GM21360 (cell line): ENCODE results near the gene TMEM245.
"Not testable (repeated sequence)": the region's sequence is repeated elsewhere in the genome, so short reads cannot be mapped to it uniquely, and the experiment has no call there.

Experiments
- ATAC-seq: cut with Tn5 transposase; IDR thresholded peaks from one replicate; pipeline ENCODE4 v1.9.1; 2021; ENCODE audit warnings: mild to moderate bottlenecking, moderate library complexity; ENCODE audit not compliant: unreplicated experiment

The TMEM245 gene

DNA sequence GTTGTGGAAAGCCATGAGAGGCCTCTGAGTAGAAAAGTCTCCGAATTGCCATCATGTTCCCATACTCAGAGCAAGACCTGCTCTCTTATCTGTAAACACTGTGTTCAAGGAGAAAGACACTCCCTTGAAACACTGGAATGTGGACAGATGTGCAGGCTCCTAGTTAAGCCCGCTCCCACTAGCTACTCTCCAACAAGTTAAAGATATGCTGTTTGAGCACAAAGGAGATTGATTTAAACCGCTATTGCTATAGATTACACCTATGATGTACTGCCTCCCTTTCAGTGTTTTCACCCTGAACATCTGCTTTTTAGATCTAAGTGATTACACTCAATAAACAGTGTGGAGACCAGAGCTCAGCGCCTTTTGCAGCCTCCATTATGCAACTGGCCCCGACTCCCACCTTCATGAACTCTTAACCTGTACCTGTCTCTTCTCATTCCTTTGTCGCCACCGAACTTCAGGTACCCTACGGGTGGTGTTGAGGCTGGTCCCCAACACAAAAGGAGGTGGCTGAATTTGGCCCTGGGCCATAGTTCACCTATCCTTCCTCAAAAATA, 47.5 kb downstream of the TMEM245 start:
- ATAC-seq = no peak

GRCh38 chr9:109068764-109069163, 51.0 kb downstream of the TMEM245 start:
- no peak for ATAC-seq

DNA sequence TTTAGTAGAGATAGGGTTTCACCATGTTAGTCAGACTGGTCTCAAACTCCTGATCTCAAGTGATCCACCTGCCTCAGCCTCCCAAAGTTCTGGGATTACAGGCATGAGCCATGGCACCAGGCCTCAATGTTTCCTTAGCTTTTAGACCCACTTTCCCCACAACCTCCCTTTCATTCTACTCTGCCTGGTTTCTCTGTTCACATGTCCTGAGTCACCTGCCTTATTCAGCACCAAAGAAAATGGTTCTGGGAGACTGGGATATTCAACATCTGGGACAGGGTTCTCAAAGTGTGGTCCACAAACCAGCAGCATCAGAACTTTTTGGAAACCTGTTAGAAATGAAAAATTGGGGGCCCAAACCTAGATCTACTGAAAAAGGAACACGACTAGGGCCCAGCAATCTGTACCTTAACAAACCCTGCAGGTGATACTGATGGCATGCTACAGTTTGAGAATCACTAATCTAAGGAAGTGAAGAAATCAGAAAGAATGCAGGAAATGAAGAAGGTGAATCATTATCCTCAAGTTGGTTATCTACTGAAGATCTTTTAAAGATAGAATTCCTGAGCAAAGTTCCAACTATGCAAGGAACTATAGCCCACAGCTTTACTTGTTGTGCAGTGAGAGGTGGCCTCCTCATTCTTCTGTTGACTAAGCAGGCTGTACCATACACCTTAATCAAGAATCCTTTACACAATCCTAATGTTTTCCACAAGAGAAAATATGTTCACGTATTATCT, 54.6 kb downstream of the TMEM245 start:
- no peak for ATAC-seq

DNA sequence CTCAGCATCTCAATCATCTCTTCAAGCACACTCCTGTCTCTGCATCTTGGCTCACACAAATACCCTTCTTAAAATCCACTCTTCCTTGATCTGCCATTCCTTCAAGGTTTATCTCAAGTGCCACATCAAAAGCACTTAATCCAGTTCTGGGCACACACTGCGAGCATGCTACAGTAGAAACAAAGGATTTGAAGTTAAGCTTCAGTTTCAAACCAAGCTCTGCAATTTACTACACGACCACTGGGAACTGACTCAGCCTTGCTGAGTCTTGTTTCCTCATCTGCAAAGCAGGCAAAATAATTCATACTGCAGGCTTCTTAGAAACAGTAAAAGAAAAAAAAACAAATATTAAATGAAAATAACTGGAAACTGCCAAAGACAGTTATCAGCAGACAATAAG, 56.0 kb downstream of the TMEM245 start:
- ATAC-seq = no peak

GRCh38 chr9:109062543-109062942, 57.2 kb downstream of the TMEM245 start:
- no peak for ATAC-seq

- ATAC-seq = no peak
These were observed 59.6 kb downstream of the TMEM245 start for GRCh38 chr9:109060191-109060590.

- not testable (repeated sequence) for ATAC-seq
These were observed 66.6 kb downstream of the TMEM245 start for GRCh38 chr9:109053121-109053520.

DNA sequence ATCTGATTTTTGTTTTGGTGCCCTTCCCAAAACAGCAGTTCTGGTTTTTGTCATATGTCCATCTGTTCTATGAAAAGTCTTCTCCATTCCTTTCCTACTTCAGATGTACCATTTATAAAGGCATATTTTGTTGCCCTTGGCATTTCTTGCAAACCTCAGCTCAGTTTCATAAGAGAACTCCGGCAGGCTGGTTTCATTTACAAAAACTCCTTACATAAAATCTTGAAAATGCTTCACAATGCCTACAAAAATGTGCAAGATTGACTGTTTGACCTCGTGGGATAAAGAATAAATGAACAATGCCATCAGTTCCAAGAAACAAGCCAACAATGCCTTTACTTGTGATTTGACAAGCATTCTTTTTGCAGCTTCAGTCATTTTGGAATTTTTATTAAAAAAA, 67.3 kb downstream of the TMEM245 start:
- no peak for ATAC-seq

DNA sequence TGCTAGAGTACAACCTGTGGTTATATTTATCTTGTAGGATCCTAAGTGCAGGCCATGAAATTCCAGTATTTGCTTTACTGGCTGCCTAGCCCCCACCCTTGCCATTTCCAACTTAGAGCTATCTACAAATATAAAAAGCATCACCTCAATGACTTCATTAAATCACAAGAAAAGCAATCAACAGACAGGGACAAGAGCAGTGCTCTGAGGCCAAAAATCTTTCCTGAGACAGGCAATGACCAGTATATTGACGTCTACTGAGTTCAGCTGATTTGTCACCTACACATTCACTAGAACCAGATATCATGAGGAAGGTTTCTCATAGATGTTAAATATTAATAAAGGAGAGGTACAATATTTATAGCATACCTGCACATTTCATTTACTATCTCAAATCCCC, 68.0 kb downstream of the TMEM245 start:
- ATAC-seq = no peak

GRCh38 chr9:109050444-109050843, 69.3 kb downstream of the TMEM245 start:
- ATAC-seq = no peak

GRCh38 chr9:109048822-109049221, 70.9 kb downstream of the TMEM245 start:
- ATAC-seq = no peak

DNA sequence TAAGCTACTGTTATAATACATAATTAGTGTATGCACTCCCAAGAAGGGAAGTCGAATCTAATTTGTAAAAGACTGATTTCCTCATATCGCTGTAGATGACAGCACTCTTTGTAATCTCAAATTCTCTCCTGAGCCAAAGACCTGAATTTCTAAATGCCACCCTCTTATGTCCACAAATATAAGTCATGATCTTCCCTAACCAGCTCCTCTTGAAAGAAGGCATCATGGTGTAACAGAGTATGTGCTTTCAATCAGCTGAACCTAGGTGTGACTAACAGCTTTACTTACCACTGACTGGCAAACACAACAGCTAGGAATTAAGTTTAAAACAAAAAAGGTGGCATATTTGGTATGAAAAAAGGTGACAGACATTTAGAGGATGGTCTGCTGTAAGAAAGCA, 72.5 kb downstream of the TMEM245 start:
- ATAC-seq = no peak

GRCh38 chr9:109046346-109046745, 73.4 kb downstream of the TMEM245 start:
- no peak for ATAC-seq

DNA sequence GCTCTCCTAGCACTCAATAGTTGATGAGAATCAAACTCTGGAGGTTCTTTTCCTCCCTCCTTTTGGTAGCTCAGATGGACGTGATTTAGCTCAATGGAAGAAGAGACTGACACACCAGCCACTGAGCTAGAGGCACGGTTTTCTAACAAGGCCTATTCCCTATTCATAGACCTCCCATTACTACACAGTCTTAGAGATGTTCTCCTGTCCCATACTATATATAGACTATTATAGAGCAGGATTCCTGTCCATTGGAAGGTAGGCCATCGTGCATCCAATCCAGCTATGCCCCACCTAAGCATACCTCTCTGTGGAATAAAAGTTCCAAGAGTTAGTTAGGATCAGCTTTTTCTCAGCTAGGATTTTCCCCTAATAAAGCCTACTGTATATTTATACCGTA, 76.2 kb downstream of the TMEM245 start:
- ATAC-seq = no peak

DNA sequence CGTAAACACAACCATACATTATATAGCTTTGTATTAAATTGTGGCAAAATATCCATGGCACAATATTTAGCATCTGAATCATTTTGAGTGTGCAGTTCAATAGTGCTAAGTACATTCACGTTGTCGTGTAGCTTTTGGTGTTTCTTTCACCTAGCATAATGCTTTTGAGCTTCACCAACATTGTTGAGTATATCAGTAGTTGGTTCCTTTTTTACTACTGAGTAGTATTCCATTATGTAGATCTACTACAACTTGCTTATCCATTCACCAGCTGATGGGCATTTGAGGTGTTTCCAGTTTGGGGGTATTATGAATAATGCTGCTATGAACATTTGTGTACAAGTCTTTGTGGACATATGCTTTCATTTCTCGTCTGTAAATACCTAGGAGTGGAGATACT, 79.2 kb downstream of the TMEM245 start:
- ATAC-seq = no peak

DNA sequence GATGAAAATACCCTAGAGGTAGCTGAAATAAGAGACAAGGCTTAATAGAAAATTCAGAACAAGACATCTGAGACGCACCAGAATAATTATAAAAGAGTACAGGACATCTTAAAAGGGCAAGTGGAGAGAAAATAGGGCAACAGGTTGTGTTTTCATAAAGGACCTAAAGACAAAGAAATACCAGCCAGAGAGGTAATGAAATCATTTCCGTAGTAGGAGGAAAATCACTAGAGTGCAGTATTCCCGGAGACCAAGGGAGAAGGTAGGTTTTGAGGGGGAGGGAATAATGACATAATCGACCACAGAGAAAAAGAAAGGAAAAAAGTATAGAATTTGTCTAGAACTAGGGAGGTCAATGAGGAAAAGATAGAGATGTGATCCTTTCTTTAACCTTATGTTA, 80.2 kb downstream of the TMEM245 start:
- ATAC-seq = no peak

DNA sequence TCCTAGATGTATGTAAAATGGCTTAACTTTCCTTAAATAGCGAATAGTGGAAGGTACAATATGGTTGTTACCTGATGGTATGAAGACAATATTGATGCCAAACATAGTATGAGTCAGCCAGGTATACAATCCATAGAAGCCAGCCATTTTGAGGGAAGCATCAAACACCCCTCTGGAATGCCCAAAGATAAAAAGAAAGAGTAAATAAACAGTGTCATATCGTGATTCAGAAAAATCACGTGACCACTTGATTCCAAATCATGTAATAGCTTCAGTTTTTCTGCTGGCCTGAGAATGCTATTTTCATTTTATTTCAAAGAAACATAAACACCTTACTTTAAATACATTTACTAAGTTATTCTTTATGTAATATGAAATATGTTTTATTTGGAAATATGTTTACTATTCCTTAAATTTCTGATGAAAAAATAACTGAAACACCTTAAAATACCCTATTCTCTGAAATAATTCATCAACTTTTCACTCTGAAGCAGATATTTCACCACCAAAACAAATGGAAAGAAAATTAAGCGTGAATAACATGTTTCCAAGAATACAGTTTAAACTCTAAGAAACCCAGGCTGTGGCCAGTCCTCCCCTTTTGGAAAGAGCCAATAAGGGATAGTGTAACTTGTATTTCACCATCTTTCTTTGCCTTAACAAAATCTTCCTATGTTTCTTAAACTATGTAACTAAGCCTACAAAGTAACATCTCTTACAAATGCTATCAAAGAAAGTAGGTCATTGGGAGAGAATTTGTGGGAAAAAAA, 81.6 kb downstream of the TMEM245 start:
- no peak for ATAC-seq

DNA sequence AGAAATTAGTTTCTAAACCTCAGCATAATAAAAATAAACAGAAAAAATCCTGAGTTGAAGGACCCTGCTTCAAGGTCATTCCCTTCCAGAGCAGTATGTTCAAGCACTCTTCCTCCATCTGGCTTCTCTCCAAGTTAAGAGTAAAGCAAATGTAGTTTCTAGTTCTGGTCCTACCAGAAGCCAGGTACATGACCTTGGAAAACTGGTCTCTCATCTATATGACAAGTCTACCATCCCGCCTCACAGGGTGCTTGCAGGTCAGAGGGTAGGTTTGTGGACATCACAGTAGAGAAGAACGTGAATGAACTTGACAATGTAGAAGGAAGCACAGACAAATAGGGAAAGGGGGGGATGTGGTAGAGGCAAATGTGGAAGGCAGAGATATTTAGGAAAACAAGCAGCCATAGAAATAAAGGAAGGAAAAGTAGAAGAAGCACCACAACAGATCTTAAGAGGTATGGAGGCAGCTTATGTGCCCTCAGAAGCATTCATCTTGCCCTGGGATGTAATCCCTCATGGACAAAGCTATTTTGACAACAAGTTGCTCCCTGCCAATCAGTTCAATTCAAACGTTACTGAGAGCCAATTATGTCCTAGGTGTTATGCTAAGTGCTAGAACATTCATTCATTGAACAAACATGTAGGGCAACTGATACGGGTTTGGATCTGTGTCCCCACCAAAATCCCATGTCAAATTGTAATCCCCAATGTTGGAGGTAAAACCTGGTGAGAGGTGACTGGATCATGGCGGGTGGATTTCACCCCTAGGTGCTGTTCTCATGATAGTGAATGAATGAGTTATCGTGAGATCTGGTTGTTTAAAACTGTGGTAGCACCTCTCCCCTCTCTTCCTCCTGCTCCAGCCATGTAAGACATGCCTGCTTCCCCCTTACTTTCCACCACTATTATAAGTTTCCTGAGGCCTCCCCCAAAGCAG, 82.7 kb downstream of the TMEM245 start:
- ATAC-seq = no peak

- ATAC-seq = no peak
These were observed 83.9 kb downstream of the TMEM245 start for GRCh38 chr9:109035684-109036423.

GRCh38 chr9:109033941-109034700, 85.6 kb downstream of the TMEM245 start:
- no peak for ATAC-seq
